Measurements from ENCODE around the gene LMAN2.
"Not testable (repeated sequence)": the region's sequence is repeated elsewhere in the genome, so short reads cannot be mapped to it uniquely, and the experiment has no call there.

The LMAN2 gene

DNA sequence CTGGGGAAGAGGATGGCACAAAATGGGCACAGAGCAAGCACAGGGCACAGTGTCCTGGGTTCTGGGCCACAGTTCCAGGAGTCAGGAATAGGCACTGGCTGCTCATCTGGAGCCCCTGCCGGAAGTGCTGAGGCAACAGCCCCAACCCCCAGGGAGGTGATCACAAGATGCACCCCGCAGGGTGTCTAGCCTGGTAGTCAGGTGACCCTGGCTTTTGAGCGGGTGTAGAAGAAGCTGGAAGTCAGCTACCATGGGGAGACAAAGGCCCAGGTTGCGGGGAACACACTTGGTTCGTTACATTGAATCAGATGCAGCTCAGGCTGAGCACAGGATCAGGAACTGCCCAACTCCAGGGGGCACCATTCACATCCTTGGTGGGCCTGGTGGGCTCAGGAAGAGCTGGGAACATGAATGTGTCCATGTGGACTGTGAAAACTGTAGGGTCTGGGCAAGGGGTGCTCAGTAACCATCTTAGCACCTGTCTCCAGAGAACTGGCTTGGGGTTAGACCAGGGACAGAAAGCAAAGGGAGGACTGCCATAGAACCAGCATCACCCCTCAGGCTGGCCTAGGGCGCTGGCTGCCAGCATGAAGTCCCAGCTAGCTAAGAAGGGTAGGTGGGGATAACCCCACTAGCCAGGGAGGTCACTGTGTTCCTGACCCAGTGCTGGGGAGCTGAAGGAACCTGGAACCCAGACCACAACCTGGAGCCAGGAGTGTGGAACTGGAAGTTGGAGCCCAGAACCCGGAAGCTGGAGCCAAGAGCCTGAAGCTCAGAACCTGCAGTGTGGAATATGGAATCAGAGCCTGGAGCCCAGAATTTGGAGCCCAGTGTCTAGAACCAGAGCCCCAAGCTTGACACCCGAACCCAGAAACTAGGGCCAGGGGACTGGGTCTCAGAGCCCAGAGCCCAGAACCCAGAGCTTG is 26.6 kb upstream of the LMAN2 start:
- DNase-seq: no peak

DNA sequence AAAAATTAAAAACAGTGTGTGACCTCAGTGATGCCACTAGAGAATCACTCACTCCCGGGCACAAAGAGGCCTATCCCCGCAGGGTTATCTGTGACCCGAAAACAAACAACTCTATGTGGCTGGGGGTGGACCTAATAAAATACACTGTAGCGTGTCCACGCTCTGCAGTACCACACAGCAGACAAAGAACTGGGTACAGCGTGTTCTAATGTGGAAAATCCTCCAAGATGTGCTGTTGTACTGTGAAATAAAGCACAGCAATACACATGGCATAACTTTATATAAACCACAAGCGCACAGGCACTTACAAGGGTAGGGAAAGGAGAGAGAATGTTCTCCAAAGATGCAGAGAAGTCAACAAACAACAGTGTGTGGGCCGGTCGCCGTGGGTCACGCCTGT is 24.6 kb upstream of the LMAN2 start:
- DNase-seq: no peak

DNA sequence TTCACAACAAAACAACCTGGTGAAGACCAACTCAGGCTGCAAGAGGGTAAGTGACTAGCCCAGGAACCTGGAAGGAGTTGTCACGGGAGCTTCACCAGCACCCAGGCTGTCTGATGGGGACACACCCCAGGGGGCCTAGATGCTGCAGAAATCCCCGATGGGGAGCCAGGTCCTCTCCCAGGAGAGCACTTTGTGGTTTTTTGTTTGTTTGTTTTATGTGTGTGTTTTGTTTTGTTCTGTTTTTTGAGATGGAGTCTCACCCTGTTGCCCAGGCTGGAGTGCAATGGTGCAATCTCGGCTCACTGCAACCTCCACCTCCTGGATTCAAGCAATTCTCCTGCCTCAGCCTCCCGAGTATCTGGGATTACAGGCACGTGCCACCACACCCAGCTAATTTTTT is 24.0 kb upstream of the LMAN2 start:
- not testable (repeated sequence) for DNase-seq

DNA sequence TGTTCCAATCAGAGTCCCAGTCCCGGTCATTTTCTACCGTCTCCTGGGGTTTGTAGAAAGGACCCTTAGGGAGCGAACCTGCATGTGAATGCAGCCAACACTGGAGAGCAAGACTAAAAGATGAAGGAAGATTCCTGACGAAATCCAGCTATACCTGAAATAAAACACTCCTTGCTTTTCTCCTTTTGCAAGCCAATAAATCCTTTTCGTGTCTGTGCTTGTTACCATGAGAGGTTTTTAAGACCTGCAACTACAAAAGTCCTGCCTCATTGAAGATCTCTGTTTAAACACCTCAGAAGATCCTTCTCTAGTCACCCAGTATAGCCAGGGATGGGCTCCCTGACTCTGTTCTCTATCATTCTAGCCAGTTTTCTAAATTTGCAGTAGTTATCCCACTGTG is 22.7 kb upstream of the LMAN2 start:
- no peak for DNase-seq

DNA sequence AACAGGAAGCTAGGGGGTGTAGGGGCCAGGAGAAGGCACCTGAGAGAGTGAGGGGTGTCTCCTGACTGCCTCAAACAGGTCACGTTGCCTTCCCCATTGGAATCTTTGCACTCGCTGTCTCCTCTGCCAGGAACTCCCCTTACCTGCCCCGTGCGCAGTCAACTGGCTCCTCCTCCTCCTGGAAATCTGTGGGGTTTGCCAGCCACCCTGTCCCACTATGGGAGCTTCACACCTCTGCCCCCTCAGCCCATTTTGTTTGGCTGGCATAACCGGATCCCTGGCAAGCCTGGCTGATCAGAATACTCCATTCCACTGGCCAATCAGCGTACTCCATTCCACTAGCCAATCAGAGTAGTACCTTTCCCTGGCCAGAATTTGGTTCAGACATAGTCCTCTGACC is 22.3 kb upstream of the LMAN2 start:
- no peak for DNase-seq

DNA sequence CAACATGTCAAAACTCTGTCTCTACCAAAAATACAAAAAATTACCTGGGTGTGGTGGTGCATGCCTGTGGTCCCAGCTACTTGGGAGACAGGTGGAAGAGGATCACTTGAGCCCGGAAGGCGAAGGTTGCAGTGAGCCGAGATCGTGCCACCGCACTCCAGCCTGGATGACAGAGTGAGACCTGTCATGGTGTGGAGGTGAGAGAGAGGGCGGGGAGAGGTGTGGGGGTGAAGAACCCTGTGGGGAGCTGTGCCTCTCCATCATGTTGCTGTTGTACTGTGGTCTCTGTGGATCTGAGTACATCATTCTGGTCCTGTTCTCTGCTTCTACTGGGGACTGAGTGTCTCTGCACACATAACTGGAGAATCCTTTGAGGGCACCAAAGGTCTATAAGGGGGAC is 21.4 kb upstream of the LMAN2 start:
- peak; percentile 30 for DNase-seq

DNA sequence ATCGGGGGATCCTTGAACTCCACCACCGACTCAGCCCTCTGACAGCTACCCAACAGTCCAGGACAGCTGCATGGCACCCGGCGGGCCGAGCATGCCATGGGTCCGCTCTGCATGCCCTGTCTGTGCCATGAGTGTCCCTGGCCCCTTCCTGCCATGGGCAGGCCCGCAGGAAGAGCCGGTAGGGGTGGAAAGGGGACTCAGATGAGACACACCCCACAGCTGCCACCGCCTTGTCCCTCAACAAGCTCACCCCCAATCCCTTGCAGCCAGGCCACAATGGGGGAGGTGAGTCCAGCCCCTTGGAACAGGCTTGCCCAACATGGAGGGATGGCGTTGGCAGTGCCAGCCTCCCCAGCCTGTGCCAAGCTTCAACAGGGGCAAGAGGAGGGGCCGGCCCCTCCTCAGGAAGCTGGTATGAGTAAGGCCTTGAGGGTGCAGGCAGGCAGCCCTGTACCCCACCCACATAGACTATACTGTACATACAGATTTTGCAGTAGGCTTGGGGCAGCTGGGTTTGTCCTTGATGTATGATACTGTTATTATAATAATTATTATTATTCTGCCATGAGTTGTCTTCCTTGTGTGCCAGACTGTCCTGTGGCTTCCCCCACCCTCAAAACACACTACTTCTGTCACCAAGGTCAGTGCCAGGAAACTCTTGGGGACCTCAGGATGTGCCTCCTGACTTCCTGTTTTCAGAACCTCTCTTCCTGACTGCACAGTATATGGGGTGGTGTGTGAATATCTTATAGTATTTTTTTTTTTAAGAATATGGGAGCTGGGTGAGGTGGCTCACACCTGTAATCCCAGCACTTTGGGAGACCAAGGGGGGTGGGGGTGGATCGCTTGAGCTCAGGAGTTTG is 20.8 kb upstream of the LMAN2 start:
- DNase-seq: peak; percentile 40

DNA sequence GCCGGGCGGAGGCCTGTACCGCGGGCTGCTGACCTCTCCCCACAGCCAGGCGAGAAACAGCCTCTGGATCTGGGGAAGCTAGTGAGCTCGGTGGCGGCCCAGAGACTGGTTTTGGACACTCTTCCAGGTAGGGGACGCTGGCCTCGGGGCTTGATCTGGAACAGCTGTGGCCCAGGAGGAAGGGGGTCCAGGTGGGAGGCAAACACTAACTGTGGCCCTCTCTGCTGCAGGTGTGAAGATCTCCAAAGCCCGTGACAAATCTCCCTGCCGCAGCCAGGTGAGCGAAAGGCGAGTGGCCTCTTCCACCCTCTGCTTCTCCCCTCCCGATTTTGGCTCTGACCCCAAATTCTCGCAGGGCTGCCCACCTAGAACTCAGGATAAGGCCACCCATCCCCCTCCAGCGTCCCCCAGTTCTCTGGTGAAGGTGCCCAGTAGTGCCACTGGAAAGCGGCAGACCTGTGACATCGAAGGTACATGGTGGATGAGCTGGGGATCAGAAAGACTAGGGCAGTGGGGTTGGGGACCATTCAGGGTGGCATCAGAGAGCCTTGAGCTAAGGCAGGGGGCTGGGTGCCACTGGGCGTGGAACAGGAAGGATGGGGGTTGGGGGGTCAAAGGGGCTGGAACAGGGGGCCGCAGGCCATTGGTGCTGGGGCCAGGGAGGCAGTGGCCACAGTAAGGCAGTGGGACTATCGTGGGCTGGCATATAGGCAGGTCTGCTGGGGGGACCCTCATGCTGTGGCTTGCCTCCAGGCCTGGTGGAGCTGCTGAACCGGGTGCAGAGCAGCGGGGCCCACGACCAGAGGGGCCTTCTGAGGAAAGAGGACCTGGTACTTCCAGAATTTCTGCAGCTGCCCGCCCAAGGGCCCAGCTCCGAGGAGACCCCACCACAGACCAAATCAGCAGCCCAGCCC is 19.9 kb upstream of the LMAN2 start:
- no peak for DNase-seq

DNA sequence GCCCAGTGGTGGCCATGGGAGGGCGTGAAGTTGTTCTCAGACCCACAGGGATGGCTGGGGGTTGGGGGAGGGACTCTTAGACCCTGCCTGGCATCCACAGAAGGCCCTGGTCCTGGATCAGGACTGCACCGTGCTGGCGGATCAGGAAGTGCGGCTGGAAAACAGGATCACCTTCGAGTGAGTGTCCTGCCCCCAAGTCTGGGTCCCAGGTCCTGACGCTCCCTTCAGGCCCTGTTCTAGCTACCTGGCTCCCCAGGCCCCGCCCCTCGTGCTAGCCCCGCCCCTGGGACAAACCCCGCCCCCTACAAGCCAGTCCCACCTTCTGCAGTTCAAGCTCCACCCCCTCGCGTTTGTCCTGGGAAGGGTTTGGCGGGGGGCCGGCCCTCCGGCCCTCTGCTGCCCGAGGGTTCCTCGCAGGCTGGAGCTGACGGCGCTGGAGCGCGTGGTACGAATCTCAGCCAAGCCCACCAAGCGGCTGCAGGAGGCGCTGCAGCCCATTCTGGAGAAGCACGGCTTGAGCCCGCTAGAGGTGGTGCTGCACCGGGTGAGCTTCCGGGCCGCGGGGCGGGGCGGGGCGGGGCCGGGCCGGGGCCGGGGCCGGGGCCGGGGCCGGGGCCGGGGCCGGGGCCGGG is 19.1 kb upstream of the LMAN2 start:
- peak; percentile 80 for DNase-seq

DNA sequence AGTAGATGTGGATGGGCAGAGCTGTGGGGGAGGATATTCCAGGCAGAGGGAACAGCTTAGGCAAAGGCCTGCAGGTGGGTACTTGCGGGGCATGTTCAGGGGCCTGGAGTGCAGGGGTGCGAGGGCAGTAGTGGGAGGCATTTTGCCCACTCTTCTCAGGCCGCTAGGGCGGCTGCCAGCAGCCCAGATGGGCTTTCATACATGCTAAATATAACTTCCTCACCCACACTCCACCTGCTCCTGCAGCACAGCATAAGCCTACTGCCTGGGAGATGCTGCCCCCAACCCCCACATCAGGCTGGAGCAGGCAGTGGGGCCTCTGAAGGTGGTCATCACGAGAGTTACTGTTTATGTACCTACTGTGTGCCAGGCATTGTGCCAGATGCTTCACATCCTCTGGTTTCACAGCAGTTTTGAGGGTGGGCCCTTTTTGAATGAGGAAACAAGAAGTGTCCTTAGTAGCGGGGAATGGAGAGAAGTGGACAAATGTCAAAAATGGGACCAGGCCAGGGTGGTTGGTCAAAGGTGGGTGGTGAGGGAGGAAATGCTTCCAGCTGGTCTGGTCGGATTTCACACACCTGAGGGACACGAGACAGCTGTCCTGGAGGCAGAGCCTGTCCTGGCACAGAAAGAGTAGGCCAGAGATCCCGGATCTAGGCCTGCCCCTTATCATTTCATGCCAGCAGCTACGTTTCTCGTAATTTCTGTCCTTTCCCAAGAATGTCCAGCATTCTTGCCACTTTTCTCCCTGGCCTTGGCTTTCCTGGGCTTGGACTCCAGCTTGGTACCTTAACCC is 18.4 kb upstream of the LMAN2 start:
- no peak for DNase-seq

DNA sequence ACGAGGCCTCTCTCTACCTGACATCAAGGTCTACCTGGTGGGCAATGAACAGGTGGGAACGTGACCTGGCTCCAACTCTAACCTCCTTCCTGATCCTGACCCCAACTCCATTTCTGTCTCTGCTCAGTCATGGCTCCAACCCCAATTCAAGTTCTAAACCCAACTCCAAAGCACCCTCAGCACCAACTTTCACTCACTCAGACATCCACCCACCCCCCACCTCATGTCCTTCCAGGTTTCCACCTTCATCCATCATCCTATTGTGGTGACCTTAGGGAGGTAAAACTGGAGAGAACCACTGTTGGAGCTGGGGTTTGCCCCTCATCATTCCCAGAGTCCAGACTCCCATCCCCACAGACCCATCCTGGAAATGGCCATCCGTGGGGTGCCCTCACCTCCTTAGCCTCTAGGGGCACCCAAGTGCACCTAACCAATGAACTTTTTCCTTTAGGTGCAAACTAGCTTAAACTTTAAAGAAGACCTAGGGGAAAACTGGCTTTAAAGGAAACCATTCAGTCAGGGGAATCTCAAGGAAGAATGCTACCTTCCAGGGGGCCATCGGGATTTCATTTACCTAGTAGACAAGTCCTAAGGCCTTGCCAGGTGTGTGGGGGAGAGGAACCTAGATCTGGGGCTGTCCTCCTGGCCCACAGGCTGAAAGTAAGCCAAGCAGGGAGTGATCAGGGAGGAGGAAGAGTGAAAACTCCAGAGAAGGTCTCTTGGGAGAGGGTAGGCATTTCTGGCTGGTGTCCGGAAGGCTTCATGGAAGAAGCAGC is 17.6 kb upstream of the LMAN2 start:
- DNase-seq: peak; percentile 37

DNA sequence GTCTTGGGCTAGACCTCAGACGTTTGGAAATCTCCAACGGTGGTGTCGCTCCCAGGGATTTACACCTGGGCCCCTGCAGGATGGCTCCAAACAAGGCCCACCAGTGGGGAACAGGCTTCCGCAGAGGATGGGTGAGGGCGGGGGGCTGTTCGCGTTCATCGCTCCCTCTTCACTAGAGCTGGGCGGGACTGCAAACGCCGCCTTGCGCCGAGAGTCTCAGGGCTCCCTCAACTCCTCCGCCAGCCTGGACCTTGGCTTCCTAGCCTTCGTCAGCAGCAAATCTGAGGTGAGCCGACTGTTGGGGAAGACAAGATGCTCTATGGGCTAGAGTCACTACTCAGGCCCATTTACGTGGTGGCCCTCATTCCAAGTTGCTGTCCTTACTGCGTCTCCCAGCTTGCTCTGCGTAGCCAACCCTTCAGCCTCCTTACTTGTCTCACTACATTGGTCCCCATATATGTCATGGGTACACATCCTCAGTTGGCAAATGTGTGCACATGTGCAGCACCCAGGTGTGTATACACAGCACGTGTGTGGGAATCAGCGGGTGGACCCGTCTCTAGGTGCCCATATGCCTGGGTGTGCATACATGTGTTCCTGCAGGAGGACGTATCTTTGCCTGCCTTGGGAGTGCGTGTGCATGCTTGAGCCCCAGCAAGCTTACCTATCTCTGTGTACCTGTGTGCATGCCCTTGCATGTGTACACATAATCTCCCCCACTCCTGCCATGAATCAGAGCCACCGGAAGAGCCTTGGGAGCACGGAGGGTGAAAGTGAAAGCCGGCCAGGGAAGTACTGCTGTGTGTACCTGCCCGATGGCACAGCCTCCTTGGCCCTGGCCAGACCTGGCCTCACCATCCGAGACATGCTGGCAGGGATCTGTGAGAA is 16.8 kb upstream of the LMAN2 start:
- no peak for DNase-seq

DNA sequence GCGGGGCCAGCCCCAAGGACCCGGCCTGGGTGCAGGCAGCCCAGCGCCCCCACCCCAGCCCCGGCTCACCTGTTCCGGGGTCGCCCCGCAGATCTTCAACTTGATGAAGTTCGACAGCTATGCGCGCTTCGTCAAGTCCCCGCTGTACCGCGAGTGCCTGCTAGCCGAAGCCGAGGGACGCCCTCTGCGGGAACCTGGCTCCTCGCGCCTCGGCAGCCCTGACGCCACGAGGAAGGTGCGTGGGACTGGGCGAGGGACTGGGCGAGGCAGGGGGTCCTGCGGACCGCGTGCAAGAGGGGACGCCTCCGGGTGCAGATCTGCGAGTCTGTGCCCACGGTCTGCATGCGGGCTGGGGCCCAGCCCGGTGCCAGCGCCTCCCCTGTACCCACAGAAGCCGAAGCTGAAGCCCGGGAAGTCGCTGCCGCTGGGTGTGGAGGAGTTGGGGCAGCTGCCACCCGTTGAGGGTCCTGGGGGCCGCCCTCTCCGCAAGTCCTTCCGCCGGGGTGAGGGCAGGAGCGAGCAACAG is 15.9 kb upstream of the LMAN2 start:
- DNase-seq: no peak

DNA sequence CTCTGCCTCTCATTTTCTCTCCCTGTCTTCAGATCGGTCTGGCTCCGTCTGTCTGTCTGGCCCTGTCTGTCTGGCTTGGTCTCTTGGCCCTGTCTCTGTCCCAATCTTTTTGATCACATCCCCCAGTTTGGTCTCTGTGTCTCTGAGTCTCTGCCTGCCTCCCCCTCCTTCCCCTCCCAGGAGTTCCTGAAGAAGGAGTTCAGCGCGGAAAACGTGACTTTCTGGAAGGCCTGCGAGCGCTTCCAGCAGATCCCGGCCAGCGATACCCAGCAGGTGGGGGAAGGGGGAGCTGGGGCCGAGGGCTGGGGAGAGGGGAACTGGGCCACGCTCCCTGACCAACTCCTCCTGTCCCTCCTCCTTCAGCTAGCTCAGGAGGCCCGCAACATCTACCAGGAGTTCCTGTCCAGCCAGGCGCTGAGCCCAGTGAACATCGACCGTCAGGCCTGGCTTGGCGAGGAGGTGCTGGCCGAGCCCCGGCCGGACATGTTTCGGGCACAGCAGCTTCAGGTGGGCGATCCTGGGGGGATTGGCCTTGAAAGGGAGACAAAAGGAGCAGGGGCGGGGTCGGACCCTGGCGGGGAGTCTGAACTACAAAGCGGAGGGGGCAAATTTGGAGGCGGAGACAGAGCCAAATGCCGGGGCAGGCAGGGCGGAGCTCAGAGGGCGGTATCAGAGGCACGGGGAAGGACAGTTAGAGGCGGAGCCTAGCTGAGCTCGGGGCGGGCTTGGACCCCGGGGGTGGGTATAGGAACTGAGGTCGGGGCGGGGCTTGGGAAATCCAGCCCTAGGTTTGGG is 15.3 kb upstream of the LMAN2 start:
- no peak for DNase-seq

DNA sequence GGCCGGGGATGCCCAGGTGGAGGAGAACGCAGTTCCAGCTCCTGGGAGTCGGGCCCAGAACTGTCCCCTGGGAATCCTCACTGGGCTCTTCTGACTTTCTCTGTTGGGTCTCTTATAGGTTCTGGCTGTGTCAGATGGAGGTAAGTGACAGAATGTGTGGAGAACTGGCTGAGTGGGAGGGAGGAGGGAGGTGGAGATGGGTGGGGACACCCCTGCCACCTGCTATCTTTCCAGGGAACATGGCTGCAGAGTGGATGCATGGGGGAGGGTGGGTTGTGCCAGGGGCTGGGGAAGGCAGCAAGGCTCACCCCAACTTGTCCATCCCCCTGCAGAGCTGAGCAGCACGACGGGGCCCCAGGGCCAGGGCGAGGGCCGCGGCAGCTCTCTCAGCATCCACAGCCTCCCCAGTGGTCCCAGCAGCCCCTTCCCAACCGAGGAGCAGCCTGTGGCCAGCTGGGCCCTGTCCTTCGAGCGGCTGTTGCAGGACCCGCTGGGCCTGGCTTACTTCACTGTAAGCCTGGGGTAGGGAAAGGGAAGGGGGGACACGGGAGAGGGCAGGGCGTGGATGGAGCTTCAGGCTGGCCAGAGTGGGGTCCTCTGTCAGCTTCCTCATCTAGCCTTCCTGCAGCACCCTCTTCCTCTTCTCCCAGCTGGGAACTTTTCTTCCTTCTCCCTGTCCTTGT is 14.5 kb upstream of the LMAN2 start:
- DNase-seq: no peak

DNA sequence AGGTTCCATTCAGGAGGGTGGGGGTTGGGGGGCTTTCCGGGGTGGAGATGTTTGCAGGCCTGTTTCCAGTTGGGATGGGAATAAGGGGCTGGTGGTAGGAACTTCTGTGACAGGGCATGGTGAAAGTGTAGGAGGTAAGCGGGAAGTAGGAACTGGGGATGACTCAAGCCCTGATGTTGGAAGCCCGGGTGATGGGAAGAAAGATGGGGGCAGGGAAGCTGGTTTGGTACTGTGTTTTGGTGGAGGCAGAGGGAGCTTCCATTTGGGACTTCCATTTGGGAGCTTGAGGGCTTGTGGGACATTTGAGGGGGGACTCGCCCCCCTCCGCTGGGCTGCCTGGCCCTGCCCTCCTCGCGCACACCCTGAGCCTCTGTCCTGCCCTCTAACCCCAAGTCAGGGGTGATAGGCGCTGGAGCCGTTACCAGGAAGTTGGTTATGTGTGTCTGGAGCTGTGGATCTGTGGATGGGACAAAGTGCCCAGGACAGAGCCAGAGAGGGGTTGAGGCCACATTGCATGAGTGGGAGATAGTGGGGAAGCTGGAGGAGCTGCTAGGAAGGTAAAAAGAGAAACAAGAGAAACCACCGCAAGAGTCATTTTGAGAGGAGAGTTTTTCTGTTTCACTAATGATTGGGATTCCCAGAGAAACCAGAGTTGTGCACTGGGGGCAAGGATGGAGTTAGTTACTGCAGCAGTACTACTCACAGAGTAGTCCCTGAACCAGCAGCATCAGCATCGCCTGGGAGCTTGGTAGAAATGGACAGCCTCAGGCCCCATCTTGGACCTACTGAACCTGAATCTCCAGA is 12.9 kb upstream of the LMAN2 start:
- DNase-seq: no peak

DNA sequence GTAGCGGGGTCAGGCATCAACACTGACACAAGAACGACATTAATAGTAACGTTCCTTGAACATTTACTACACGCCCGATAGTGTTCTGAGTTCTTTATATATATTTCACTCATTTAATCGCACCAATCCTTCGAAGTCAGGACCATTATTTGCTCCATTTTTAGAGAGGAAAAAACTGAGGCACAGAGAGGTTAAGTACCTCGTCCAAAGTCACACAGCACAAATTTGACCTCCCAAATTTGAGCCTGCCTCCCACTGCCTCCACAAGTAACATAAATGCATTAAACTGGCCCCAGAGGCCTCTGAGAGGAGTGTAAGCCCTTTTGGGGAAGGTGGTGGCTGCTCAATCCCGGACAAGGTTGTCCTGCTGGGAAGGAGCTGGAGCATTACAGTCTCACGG is 12.1 kb upstream of the LMAN2 start:
- DNase-seq: no peak

All from CD4-positive, alpha-beta T cell treated with Interleukin-21 for 1 hour (primary cell).